DMS153 (cell line): ENCODE data around the gene ABCA2.

Source experiments
- DNase-seq: peaks from one replicate; lab custom pipeline; 2025; lab: John Stamatoyannopoulos, UW

Gene ABCA2

DNA sequence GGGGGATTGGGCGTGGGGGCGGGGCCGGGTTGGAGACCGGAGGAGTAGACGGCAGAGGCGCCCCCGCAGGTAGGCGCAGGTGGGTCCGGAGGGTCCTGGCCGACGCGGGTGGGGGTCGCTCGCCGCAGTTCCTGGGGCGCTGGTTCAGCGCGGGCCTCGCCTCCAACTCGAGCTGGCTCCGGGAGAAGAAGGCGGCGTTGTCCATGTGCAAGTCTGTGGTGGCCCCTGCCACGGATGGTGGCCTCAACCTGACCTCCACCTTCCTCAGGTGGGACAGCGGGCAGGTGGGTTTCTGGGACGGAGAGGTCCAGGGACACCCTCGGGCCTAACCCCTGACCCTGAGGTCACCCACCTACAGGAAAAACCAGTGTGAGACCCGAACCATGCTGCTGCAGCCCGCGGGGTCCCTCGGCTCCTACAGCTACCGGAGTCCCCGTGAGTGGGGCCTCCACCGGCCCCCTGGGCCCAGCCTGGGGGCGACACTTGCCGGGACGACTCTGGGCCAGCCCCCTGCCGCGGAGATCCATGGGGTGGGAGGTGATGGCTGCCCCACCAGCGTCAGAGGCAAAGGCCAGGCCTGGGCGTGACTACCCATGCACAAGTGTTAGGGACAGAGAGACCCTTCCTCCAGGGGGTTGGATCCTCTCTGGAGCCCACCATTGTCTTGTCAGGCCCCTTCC, 49.0 kb downstream of the ABCA2 start:
- DNase-seq, result no peak

DNA sequence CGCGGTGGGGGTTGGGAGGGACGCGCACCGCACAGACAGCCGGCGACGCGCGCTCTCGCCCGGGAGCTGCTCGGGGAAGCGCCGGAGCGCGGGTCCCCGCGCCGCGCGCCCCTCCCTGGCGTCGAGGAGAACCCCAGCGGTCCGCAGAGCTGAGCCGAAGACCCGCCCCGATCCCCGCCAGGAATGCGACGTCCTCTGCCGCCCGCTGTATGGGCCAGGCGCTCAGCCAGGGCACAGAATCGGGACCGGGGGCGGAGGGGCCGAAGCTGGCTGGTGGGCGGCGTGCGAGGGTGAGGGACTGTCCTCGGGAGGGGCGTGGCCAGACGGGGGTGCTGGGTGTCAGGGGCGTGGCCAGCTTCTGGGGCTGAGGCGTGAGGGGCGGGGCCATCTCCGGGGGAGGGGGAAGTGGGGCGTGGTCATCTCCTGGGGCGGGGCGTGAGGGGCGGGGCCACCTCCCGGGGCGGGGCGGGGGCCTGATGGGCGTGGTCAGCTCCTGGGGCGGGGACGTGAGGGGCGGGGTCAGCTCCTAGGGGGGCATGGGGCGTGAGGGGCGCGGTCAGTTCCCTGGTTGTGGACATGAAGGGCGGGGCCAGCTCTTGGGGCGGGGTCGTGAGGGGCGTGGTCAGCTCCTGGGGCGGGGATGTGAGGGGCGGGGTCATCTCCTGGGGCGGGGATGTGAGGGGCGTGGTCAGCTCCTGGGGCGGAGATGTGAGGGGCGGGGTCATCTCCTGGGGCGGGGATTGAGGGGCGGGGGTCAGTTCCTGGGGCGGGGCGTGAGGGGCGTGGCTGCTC, 49.8 kb downstream of the ABCA2 start:
- DNase-seq, result peak; percentile 32

DNA sequence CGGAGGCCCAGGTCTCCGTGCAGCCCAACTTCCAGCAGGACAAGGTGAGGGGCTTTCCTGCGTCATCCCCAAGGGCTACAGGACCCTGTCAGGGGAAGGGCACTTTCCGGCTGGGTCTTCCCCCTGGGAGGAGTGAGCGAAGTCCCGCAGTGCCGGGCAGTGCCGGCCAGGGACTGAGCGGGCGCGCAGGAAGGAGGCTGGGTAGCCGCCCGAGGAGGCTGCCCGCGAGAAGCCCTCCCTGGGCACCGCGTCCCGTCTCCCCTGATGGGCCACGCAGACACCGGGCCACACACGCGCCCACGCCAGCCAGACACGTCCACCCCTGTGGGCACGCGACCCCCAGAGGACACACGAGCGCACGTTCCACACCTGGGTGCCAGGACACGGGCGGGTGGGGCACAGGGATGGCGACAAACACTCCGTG, 50.4 kb downstream of the ABCA2 start:
- DNase-seq, result no peak

DNA sequence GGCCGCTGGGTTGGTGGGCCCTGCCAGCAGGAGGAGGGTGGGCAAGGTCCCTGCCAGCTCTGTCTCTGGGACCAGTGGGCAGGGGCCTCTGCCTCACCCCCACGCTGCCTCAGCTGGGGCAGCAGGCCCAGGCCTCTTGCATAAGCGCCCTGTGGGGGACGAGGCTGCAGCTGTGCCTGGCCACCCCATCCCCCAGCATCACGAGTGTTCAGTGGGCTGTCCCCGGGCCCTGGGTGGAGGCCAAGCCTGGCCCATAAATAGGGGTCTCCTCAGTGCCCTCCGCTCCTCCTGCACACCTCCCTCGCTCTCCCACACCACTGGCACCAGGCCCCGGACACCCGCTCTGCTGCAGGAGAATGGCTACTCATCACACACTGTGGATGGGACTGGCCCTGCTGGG, 50.8 kb downstream of the ABCA2 start, which contains the start of gene PTGDS:
Gene PTGDS, plus strand, starts transcription at position 282 of the 400 bp plus-strand sequence. Its CDS starts 75 bp downstream, at position 357.
- DNase-seq, result no peak

DNA sequence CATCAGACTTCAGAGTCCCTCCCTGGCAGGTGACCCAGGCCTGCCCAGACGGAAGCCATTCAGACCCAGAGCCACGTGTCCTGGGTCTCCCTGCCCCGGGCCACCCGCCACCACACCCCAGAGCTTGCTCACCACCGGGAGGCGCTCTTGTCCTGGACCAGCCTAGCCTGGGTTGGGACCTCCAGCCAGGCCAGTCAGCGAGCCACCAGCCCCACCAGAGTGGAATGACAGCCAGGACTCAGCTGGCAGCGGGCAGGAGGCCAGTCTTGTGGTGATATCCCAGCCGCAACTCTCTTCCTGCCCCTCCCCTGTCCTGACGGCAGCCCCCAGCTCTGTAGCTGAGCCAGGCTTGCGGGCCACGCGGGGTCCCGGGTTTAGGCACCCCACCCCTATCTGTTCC, 52.4 kb downstream of the ABCA2 start:
- DNase-seq, result no peak

DNA sequence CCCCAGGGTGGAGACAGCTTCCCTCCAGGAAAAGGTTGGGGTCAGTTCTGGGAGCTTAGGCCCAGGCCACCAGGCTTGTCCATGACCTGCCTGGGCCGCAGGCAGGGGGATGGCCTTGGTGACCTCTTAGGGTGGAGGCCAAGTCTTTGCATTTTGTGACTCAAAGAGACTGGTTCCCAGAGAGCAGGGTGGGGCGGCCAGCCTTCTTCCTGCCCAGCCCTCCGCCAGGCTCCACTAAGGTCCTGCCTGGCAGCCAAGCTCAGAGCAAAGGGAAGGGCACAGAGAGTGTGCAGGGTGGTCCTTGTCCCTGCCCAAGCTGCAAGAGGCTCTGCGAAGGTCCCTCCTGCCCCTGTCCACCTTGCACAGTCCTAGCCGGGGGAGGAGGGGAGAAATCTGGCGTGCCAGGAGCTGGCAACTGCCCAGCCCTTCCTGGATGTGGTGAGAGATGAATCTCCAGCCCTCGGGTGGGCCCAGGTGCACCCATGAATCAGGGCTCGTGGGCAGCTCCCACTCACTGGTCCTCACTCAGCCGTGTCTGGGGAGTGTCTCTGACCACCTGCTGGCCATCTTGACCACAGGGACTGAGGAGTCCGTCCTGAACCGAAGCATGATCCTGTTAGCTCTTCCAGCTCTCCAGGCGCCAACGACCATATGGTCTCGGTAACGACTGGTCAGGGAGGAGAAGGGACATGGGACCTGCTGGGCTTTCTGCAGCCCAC, 53.1 kb downstream of the ABCA2 start:
- DNase-seq, result no peak

DNA sequence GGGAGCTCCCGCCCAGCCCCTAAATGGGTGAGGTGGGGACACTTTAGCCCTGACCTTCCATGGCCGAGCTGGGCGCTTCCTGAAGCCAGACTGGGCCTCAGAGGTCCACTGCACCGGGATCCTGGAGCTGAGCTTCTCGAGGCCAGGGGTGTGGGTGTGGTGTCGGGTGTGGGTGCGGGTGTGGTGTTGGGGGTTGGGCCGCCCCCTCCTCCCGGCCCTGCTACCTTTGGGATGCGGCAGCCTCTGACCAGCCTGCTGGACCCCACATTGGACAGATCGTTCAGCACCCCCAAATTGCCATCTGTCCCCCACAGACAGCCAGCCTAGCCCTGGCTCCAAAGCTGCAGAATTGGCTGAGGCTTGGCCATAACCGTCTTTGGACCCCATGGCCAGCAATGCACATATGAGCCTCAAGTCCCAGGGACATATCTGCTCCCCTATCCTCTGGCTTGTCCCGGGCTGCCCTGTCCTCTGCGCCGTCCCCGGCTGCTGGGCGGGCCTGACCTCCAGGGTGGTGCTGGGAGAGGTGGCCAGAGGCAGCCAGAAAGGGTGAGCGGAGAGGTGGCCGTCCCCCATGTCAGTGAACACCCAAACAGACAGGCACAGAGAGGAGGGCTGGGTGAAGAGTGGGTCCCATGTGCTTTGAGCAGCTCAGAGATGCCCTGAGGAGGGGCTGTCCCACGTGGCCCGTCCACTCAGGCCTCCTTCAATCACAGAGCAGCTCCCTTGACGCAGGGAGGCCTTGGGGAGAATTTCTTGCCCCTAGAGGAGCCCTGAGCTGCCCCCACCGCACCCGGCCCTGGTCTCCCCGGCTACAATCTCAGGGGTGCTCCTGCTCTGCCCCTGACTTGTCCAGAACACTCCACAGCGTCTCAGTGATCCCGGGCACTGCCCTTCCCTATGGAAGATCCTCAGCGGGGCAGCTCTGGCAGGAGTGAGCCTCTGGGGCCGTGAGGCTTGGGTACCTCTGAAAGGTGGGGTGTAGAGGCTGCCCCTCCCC, 54.1 kb downstream of the ABCA2 start:
- DNase-seq, result no peak

DNA sequence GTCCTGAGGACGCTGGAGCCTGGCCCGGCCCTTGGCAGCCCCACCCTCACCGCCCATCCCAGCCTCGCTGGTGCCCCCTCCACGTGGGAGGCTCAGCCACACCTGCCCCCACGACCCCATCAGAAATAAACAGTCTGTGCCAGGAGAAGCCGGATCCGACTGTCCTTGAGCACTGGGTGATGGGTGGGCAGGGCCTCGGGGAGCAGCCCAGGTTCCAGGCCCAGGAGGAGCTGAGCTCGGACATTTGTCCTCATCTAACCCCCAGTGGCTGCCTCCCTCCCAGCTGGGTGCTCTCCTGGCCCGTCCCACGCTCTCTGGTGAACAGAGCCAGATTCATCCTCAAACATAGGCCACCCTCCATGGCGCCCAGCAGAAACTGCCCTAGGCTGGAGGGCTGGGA, 55.3 kb downstream of the ABCA2 start:
- DNase-seq, result no peak

DNA sequence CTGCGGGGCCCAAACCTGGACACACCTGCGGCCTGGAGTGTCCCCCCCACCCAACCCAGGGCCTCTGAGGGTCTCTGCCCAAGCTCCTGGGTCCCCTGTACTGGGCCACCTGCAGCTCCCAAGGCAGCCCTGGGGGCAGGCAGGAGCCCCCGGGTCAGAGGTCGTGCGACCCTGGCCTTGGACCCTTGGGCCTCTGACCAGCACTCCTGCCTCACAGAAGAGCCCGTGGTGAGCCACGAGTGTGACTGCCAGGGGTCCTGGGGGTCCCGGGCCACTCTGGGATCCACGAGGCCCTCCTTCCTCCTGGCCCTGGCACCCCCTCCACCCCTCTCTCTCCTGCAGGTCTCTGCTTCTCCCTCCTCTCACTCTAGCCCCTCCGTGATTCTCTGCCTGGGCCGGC, 55.7 kb downstream of the ABCA2 start:
- DNase-seq, result no peak

DNA sequence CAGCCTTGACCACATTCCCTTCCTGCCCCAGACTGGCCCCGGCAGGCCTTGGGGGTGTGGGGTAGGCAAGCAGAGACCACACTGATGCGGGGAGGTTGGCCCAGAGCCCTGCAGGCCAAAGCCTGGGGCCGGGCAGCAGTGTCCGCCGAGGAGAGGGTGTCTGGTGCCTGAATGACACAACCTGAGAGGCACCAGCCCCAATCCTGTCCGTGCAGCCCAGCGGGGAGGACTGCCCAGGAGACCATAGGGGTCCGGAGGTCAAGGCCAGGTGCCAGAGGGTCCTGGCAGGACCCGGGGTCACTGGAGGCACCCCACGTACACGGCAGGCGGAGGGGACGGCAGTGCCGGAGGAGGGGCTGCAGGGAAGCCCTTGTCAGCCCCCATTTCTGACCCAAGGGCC, 56.3 kb downstream of the ABCA2 start:
- no peak for DNase-seq

DNA sequence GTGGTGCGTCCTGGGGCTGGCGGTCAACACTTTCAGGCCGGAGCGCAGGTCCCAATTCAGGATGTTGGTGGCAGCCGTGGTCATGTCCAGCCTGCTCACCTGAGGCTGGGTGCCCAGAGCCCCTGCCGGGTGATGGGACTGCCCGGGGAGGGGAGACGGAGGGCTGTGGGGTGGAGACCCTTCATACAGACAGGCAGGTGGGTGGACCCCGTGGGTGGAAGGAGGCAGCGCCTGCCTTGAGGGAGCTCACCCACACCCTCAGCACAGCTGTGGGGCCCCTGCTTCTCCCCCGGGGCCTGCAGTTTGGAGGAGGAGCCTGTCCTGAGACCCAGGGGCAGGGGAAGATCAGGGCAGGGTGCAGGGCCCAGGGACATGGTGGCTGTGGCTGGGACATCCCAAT, 57.7 kb downstream of the ABCA2 start:
- DNase-seq, result no peak

DNA sequence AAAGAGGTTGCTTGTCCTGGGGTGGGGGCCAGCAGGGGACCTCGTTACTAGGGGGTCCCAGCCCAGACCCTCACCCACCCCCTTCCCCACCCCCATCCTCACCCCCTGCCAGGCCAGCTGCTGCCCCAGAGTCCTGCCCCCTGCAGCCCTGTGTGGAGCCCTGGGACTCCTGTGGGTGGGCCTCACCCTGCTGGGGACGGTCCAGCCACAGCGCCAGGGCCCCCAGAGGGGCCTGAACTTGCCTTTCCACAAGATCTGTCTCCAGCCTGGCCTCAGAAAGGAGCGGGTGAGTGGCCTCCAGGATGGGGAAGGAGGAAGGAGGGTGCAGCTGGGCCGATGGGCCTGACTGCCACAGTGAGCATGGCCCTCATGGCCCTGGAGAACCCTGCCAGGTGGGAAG, 58.3 kb downstream of the ABCA2 start:
- DNase-seq, result no peak

DNA sequence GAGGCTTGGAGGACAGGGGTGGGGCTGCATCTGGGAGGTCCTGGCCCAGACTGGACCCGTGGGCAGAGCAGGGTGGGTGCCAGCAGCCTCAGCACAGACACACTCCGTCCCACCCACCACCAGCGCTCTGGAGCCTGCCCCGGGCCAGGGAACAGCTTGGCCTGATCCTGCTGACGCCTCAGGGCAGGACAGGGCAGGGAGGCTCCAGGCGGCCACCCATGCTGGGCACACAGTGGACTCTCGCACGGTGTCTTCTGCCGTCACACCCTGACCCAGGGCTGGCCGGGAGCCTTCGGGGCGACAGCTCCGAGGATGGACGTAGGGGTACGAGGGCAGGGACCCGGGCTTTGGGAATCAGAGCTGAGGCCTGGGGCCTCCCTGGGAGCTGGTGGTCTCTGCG, 58.9 kb downstream of the ABCA2 start:
- DNase-seq, result no peak

DNA sequence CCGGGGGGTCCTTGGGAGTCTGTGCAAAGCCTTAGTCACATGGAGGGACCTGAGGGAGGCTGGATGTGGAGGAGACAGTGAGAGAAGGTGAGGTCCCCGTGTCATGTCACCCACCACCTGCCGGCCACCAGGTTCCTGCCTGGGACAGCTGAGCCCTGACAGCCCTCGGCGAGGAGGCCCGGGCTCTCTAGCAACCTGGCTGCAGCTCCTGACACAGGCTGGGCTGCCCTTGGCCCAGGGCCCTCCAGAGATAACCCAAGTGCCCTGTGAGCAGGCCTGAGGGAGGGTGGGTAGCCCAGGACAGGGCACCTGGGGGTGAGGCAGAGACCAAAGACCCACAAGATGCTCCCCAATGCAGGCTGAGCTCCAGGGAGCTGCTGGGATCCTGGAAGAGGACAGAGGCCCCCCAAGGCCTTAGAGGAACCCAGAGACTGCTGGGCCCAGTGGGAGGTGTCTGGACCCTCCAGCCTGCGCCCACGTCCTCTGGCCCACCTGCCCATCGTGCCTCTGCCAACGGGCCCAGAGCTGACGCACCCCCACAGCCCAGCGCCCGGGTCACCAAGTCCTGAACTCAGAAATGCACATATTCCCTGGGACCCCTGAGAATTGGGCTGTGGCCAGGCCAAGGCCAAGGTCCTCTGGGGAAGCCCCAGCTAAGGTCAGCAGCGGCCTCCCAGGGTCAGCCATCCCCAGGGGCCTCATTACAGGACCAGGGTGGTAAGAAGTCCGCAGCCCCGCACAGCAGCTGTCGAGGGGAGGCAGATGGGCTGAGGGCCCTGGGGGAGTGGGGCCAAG, 59.5 kb downstream of the ABCA2 start:
- DNase-seq, result no peak

DNA sequence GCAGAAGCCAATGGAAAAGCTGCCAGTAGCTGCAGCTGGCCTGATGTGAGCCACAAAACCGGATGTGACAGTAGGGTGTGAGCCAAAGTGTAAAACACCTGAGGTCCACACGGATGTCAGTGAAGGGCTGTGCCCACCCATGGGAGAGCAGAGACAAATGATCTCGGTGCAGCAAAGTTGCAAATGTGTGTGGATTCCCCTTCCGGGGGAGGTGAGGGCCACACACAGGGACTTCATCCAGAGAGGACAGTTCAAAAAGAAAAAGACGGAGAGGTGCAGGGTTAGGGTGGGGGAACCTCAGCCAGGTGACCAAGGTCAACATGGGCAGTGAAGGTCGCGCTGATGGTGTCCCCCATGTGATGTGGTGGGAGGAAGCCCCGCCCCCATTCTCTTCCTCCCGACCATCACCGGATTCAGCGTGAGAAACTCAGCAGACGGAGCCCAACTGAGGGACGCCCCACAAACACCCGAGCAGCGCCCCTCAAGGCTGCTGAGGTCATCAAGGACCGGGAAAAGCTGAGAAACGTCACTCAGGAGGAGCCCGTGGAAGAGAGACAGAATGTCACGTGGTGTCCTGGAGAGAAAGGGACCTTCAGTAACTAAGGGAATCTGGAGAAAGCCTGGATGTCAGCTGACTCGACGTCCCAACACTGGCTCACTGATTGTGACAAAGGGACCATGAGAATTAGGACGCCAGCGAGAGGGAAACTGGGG, 62.1 kb downstream of the ABCA2 start:
- no peak for DNase-seq

DNA sequence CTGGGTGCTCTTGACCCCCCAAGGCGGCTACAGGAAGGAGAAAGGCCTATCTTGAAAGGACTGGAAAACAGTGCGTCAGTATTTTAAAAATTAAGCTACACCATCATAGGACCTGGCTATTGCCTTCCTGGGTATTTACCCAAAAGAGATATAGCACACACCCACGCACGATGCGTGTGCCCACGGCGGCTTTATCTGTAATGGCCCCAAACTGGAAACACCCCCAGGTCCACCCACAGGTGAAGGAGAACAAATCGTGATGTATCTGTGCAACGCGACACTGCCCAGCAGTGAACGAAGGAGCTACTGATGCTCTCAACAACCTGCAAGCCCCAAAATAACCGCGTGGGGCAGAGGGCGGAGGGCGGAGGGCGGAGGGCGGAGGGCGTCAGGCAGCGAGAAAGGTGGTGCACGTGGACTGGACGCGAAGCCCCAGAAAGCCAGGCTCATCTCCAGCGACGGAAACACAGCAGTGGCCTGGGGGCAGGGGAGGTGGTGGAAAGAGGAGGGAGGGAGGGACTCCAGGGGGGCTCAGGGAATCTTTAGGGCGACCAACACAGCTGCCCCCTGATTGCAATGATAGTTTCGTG, 63.1 kb downstream of the ABCA2 start:
- no peak for DNase-seq

DNA sequence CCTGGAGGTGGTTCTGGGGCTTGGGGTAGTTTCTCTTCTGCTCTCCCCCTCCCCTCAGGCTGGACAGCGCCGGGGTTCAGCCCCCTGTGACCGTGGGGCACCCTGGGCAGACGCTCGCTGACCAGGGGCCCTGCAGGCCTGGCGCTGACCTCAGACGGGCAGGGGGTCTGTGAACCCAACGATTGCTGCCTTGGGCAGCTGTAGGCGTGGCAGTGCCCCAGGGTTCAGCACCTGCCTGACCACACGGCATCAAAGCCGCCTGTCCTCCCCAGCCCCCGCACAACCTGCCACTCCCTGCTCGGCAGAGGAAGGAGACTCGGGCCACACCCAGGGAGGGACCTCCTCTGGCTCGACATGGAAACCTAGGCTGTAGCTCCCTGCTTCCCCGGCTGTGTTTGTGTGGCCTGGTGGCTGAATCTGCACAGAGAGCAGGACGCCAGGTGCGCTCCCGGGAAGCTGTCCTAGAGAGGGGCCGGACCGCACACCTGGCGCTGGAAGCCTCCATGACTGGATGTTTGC, 63.8 kb downstream of the ABCA2 start:
- DNase-seq, result peak; percentile 23

DNA sequence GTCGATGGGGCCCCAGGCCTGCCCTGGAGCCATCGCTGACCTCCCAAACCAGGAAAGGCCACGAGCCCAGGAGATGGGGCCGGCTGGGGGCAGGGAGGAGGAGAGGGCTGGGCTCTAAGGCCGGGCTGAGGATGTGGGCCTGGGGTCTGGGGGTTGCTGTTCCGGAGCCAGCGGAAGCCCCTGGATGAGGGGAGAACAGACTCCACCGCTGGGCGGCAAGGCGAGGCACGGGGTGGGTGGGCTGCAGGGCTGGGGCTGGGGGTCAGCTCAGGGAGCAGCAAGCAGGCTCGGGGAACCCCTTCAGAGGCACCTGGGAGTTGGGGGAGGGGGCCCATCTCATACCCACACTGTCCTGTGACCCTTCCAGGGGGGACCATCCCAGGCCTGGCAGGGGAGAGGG, 64.3 kb downstream of the ABCA2 start:
- no peak for DNase-seq

DNA sequence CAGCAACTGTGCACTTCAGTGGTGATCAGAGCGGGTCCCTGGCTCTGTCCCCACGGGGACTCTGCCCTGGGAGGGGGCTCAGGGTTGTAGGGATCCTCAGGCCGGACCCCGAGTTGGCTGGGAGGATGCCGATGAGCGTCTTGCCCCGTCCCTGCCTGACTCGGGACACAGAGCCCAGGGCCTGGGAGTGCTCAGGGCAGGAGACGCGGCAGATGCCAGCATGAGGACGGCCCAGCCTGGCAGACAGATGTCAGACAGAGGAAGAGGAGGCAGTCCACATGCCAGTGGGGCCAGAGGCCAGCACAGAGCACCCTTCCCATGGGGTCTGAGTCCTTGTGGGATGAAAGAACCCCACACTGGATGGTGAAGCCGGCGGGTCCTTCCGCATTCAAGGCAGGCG, 64.7 kb downstream of the ABCA2 start:
- no peak for DNase-seq
